ENCODE measurements around the gene COX5B. TPM values are rescaled to one million over a fixed set of nuclear protein-coding genes. Genes with fewer than 3 reads are reported as not detected.

The COX5B gene
- polyA plus RNA-seq, 1 donor from 2014 or later = 616 TPM

- H3K27me3 ChIP-seq (ENCODE audit: insufficient read depth, low read depth, low read length) = no peaks in the 10 kb centered on the region
- H3K9me2 ChIP-seq (ENCODE audit: insufficient read depth, low read length) = no peaks in the 10 kb centered on the region
These were observed 29.7 kb downstream of the COX5B start for GRCh38 chr2:97675430-97676113.

GRCh38 chr2:97676620-97677019 is 30.8 kb downstream of the COX5B start:
- Histone ChIP-seq H3K79me2 (replicated peaks; ENCODE audit: insufficient read depth, low read length) (no peaks in the 10 kb centered on the region), H3K9me3 (ENCODE audit: low read length) (no peaks in the 10 kb centered on the region), H3K27ac (ENCODE audit: low read length) (no peak overlapping the region), H3K4me3 (ENCODE audit: low read length) (no peak overlapping the region), H3K9ac (ENCODE audit: low read length) (no peak overlapping the region), H3K27me3 (ENCODE audit: insufficient read depth, low read depth, low read length) (no peaks in the 10 kb centered on the region), H3K9me2 (ENCODE audit: insufficient read depth, low read length) (no peaks in the 10 kb centered on the region), H4K20me1 (ENCODE audit: insufficient read depth) (no peaks in the 10 kb centered on the region), H3K4me2 (ENCODE audit: low read length) (no peak overlapping the region), H2AFZ (ENCODE audit: low read depth, low read length) (no peak overlapping the region), H3F3A (ENCODE audit: insufficient read depth, low read length, poor library complexity, severe bottlenecking) (no peaks in the 10 kb centered on the region), H3K36me3 (ENCODE audit: insufficient read depth, low read length) (no peaks in the 10 kb centered on the region)
- TF ChIP-seq EP300 (conservative IDR thresholded peaks at IDR 0.05; ENCODE audit: poor library complexity, severe bottlenecking) (no peak), SMC3 (conservative IDR thresholded peaks at IDR 0.05; ENCODE audit: poor library complexity) (no peak), MXI1 (conservative IDR thresholded peaks at IDR 0.05; ENCODE audit: poor library complexity, severe bottlenecking) (no peak), RAD21 (conservative IDR thresholded peaks at IDR 0.05) (no peak), EZH2 (IDR thresholded peaks at IDR 0.05; ENCODE audit: borderline replicate concordance, insufficient read depth, low read length, poor library complexity, severe bottlenecking) (no peak), POLR2AphosphoS5 (IDR thresholded peaks at IDR 0.05) (no peak), REST (IDR thresholded peaks at IDR 0.05; ENCODE audit: borderline replicate concordance) (no peak), TAF1 (IDR thresholded peaks at IDR 0.05; ENCODE audit: low read depth) (no peak), CTCF (IDR thresholded peaks at IDR 0.05; ENCODE audit: poor library complexity, severe bottlenecking) (no peak)

More at GRCh38 chr2:97675430-97676113, 29.7 kb downstream of the COX5B start:
- Histone ChIP-seq H3K4me3 (ENCODE audit: low read length) (no peak overlapping the region), H3K27ac (ENCODE audit: low read length) (no peak overlapping the region), H3F3A (ENCODE audit: insufficient read depth, low read length, poor library complexity, severe bottlenecking) (no peaks in the 10 kb centered on the region), H3K9me3 (ENCODE audit: low read length) (no peaks in the 10 kb centered on the region), H4K20me1 (ENCODE audit: insufficient read depth) (no peaks in the 10 kb centered on the region), H3K36me3 (ENCODE audit: insufficient read depth, low read length) (no peaks in the 10 kb centered on the region), H3K9ac (ENCODE audit: low read length) (no peak overlapping the region), H3K4me2 (ENCODE audit: low read length) (no peak overlapping the region), H2AFZ (ENCODE audit: low read depth, low read length) (no peak overlapping the region), H3K79me2 (replicated peaks; ENCODE audit: insufficient read depth, low read length) (no peaks in the 10 kb centered on the region)
- TF ChIP-seq MXI1 (conservative IDR thresholded peaks at IDR 0.05; ENCODE audit: poor library complexity, severe bottlenecking) = no peak
